A673 (cell line): ENCODE measurements around the gene RBM20. TPM values are rescaled to one million over a fixed set of nuclear protein-coding genes. Genes with fewer than 3 reads are reported as not detected.

ENCODE experiments used
- BruUV-seq: library from RNA; stranded (reverse); fragments of 400-500 nt; replicated peaks from 2 replicates; lab custom pipeline; 2021; lab: Mats Ljungman, UMichigan
- CTCF ChIA-PET: fragments of 300-600 bp; sonication (Branson Sonifier 250); formaldehyde crosslinking; loops from one replicate; lab custom pipeline; 2022; ENCODE audit warnings: antibody characterized with exemption; lab: Charles Lee
- POLR2A ChIA-PET: fragments of 300-600 bp; sonication (Branson Sonifier 250); formaldehyde crosslinking; loops from one replicate; lab custom pipeline; 2022; ENCODE audit warnings: antibody characterized with exemption; ENCODE audit not compliant: low non-redundant PET; lab: Charles Lee
- DNase-seq: peaks from one replicate; pipeline ENCODE4 v3.0.0-alpha.2; 2015; ENCODE audit warnings: low spot score
- H3K27ac ChIP-seq: fragments of 200-600 bp; sonication (generic); 2 replicates; pipeline ENCODE4 v1.5.1; 2016; ENCODE audit warnings: mixed run types, low read depth, mild to moderate bottlenecking, mixed read lengths, antibody characterized with exemption, low read length; ENCODE audit not compliant: poor library complexity, severe bottlenecking
- H3K27me3 ChIP-seq: fragments of 200-600 bp; sonication (generic); replicated peaks from 2 replicates; pipeline ENCODE4 v1.6.1; 2017; ENCODE audit warnings: mixed run types, low read depth, mild to moderate bottlenecking, mixed read lengths, antibody characterized with exemption, low read length; ENCODE audit not compliant: insufficient read depth, poor library complexity
- H3K36me3 ChIP-seq: fragments of 200-600 bp; sonication (generic); 2 replicates; pipeline ENCODE4 v1.6.1; 2016; ENCODE audit warnings: mixed run types, mild to moderate bottlenecking, mixed read lengths, antibody characterized with exemption, low read length; ENCODE audit not compliant: insufficient read depth, poor library complexity, severe bottlenecking
- H3K4me1 ChIP-seq: fragments of 200-600 bp; sonication (generic); 2 replicates; pipeline ENCODE4 v1.6.1; 2017; ENCODE audit warnings: mixed run types, mild to moderate bottlenecking, mixed read lengths, antibody characterized with exemption, low read length; ENCODE audit not compliant: insufficient read depth, poor library complexity, severe bottlenecking
- H3K4me3 ChIP-seq: fragments of 200-600 bp; sonication (generic); 2 replicates; pipeline ENCODE4 v1.5.1; 2016; ENCODE audit warnings: low read depth, mixed run types, mild to moderate bottlenecking, mixed read lengths, low read length; ENCODE audit not compliant: poor library complexity, severe bottlenecking
- H3K9me3 ChIP-seq: fragments of 200-600 bp; sonication (generic); 2 replicates; pipeline ENCODE4 v1.6.1; 2016; ENCODE audit warnings: mixed run types, low read depth, mild to moderate bottlenecking, mixed read lengths, antibody characterized with exemption, low read length; ENCODE audit not compliant: poor library complexity, severe bottlenecking
- CTCF ChIP-seq: fragments of 300-800, 200-600 bp; sonication (generic); conservative IDR thresholded peaks from 2 replicates; pipeline ENCODE4 v1.5.1; 2017; ENCODE audit warnings: low read depth, mild to moderate bottlenecking, antibody characterized with exemption, low read length, moderate library complexity, mixed read lengths
- EZH2 ChIP-seq: fragments of 200-600 bp; sonication (generic); IDR thresholded peaks from 2 replicates; pipeline ENCODE4 v1.6.1; 2017; ENCODE audit warnings: borderline replicate concordance, low read depth, mild to moderate bottlenecking, mixed read lengths, antibody characterized with exemption, low read length; ENCODE audit not compliant: poor library complexity, severe bottlenecking
- intact Hi-C: fragments of 100-400 bp; cut with micrococcal nuclease; formaldehyde crosslinking; loops from one replicate; pipeline ENCODE4 v1.10.0; 2022; ENCODE audit not compliant: unreplicated experiment
- total RNA-seq: library from RNA; stranded (reverse); gene quantifications from 2 replicates; pipeline ENCODE4 v1.2.3, GENCODE V29; 2021

The RBM20 gene
- total RNA-seq, 1 experiment from 2014 or later, result 1.3 TPM

GRCh38 chr10:110744782-110745181 lies 100.6 kb downstream of the RBM20 start:
- no peaks in the 10 kb centered on the region for H3K4me1 ChIP-seq
- no peak overlapping the region for H3K27ac ChIP-seq
- TF ChIP-seq CTCF (no peak), EZH2 (no peak)
- no peak for DNase-seq
- intact Hi-C loops, result loop anchor here (5.0 to 10.0 kb wide), 3 partner anchors 132 to 1390 kb away; no protein-coding TSS in a partner anchor
- no peaks in the 10 kb centered on the region for H3K27me3 ChIP-seq
- ChIA-PET POLR2A (no interaction called here), CTCF (no interaction called here)
- H3K36me3 ChIP-seq, result no peaks in the 10 kb centered on the region
- BruUV-seq, result no TSS peak
- no peak overlapping the region for H3K4me3 ChIP-seq
- H3K9me3 ChIP-seq, result peaks cover 6% of the 10 kb centered on the region

- no TSS peak for BruUV-seq
- ChIA-PET POLR2A (no interaction called here), CTCF (interaction anchor here (0.6 to 1.0 kb wide), 4 partner anchors 56 to 605 kb away, joined by 3 to 4 read pairs (median 4); no protein-coding TSS in a partner anchor)
- H3K27me3 ChIP-seq, result no peaks in the 10 kb centered on the region
- H3K4me1 ChIP-seq, result no peaks in the 10 kb centered on the region
- H3K4me3 ChIP-seq, result no peak overlapping the region
- intact Hi-C loops, result loop anchor here (1.0 to 10.0 kb wide), 4 partner anchors 134 to 1388 kb away; no protein-coding TSS in a partner anchor
- TF ChIP-seq EZH2, result no peak
- peak; percentile 86 for TF ChIP-seq CTCF
- no peaks in the 10 kb centered on the region for H3K36me3 ChIP-seq
- peak; percentile 71 for DNase-seq
- H3K9me3 ChIP-seq, result peaks cover 6% of the 10 kb centered on the region
- no peak overlapping the region for H3K27ac ChIP-seq
Observed at GRCh38 chr10:110746254-110746826, 102.2 kb downstream of the RBM20 start.

GRCh38 chr10:110746969-110747608 lies 103.0 kb downstream of the RBM20 start:
- TF ChIP-seq EZH2 (no peak), CTCF (no peak)
- no peak overlapping the region for H3K27ac ChIP-seq
- H3K4me1 ChIP-seq, result no peaks in the 10 kb centered on the region
- intact Hi-C loops, result loop anchor here (1.0 to 10.0 kb wide), 4 partner anchors 135 to 1388 kb away; no protein-coding TSS in a partner anchor
- no peak overlapping the region for H3K4me3 ChIP-seq
- POLR2A ChIA-PET, result no interaction called here
- H3K36me3 ChIP-seq, result no peaks in the 10 kb centered on the region
- no peak for DNase-seq
- BruUV-seq, result no TSS peak
- no peaks in the 10 kb centered on the region for H3K27me3 ChIP-seq
- peaks cover 6% of the 10 kb centered on the region for H3K9me3 ChIP-seq
- CTCF ChIA-PET, result interaction anchor here (0.6 to 1.0 kb wide), 4 partner anchors 55 to 606 kb away, joined by 3 to 4 read pairs (median 4); no protein-coding TSS in a partner anchor
